ENCODE results near the gene KRT78. TPM values are rescaled to one million over a fixed set of nuclear protein-coding genes. Genes with fewer than 3 reads are reported as not detected.

The KRT78 gene
- total RNA-seq, 6 experiments from 2014 or later = 0.30 TPM; not detected in 5

DNA sequence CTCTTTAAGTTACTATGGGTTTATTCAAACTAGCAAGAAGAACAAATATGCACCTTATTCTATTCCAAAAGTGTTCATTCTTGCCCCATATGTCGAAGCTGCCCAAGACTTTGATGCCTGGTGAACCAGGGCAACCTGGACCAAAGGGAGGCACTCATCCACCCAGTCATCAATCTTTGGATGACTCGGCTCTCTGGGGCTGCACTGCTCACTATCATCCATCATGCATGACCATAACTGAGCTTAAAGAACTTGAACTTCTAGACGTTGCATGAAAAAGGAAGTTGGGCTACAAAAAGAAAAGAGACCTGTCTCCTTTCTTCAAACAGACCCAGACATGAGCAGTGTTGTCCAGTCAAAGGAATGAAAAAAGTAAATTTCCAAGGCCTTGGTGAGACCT lies 36.0 kb downstream of the KRT78 start:
- no peak for DNase-seq
- TF ChIP-seq, protein P1, sequence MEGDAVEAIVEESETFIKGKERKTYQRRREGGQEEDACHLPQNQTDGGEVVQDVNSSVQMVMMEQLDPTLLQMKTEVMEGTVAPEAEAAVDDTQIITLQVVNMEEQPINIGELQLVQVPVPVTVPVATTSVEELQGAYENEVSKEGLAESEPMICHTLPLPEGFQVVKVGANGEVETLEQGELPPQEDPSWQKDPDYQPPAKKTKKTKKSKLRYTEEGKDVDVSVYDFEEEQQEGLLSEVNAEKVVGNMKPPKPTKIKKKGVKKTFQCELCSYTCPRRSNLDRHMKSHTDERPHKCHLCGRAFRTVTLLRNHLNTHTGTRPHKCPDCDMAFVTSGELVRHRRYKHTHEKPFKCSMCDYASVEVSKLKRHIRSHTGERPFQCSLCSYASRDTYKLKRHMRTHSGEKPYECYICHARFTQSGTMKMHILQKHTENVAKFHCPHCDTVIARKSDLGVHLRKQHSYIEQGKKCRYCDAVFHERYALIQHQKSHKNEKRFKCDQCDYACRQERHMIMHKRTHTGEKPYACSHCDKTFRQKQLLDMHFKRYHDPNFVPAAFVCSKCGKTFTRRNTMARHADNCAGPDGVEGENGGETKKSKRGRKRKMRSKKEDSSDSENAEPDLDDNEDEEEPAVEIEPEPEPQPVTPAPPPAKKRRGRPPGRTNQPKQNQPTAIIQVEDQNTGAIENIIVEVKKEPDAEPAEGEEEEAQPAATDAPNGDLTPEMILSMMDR (IDR thresholded peaks at IDR 0.05) = no peak
- H3K9me3 Mint-ChIP-seq = no peaks in the 10 kb centered on the region
- no peak overlapping the region for H3K27ac Mint-ChIP-seq
- peaks cover 9% of the 10 kb centered on the region for H3K4me1 Mint-ChIP-seq (ENCODE audit: low read depth)
- no peaks in the 10 kb centered on the region for H3K36me3 Mint-ChIP-seq (ENCODE audit: low read depth)
- peaks cover 45% of the 10 kb centered on the region for H3K27me3 Mint-ChIP-seq (ENCODE audit: insufficient read depth)
- no peak overlapping the region for H3K4me3 Mint-ChIP-seq

DNA sequence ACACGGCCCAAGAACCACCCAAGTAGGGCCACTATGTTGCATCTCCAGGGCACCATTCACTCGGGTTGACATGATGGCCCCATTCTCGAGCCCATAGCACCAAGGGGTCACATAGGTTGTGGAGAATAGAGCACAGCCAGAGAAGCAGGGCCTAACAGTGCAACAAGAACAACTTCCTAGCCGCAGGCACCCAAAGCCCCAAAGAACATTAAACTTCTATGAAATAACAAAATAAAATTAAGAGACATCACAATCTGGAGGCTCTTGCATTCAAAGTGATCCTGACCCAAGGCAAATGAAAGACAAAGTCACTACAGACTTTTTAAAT lies 36.8 kb downstream of the KRT78 start:
- Mint-ChIP-seq H3K27me3 (ENCODE audit: insufficient read depth) (peaks cover 43% of the 10 kb centered on the region), H3K27ac (no peak overlapping the region), H3K4me3 (no peak overlapping the region), H3K4me1 (ENCODE audit: low read depth) (peaks cover 9% of the 10 kb centered on the region), H3K9me3 (no peaks in the 10 kb centered on the region), H3K36me3 (ENCODE audit: low read depth) (no peaks in the 10 kb centered on the region)
- no peak for DNase-seq
- TF ChIP-seq, protein P1 (IDR thresholded peaks at IDR 0.05) = no peak

DNA sequence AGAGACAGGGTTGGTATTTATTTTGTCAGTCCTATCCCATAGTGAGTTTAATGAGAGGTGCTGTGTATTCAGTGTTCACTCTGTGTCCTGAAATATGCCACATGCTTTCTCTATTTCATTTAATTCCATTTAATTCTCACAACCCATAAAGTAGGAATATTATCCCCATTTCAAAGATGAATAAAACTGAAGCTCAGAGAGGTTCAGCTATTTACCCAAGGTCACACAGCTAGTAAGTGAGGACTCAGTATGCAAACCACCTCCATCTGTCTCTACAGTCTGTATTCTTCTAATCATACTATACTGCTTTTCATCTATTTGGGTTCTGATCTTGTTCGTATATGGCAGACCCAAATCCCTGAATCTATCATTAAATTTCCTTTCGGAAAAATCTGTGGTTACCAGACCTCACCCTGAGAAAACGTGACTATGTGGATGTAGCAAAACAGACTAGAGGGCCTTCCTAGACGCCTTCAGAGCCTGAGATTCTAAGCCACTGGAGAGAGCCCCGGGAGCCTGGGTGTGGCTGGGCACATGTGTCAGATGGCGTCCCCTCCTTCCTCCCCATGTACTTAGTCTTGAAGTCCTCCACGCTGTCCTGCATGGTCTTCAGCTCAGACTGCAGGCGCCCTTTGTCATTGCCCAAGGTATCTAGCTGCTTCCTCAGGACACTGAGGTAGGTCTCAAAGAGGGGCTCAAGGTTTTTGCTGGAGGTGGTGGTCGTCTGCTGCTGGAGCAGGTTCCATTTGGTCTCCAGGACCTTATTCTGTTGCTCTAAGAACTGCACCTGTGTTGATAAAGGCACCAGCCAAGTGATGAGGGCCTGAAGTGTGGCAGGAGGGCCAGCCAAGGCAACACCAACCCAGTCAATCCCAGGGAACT lies 37.4 kb downstream of the KRT78 start:
- Mint-ChIP-seq H3K4me3 (no peak overlapping the region), H3K4me1 (ENCODE audit: low read depth) (peaks cover 9% of the 10 kb centered on the region), H3K27ac (no peak overlapping the region), H3K9me3 (no peaks in the 10 kb centered on the region), H3K36me3 (ENCODE audit: low read depth) (no peaks in the 10 kb centered on the region), H3K27me3 (ENCODE audit: insufficient read depth) (peaks cover 47% of the 10 kb centered on the region)
- no peak for DNase-seq
- TF ChIP-seq, protein P1 (IDR thresholded peaks at IDR 0.05) = no peak

DNA sequence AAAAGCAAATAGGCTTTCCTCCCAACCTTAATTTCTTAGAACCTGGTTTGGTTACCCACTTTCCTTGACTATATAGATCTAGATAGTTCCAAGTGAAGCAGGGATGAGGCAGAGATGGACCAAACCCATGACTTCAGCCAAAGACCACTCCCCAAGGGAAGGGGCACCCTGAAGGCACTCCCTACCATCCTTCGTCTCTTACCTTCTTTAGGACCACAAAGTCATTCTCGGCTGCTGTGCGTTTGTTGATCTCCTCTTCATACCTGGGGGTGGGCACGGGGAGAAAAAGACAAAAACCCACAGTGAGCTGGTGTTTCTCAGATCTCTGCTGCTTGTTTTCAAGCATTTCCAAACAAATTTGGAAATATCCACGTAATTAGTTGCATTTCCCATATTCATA lies 38.2 kb downstream of the KRT78 start:
- H3K36me3 Mint-ChIP-seq (ENCODE audit: low read depth) = no peaks in the 10 kb centered on the region
- H3K4me3 Mint-ChIP-seq = no peak overlapping the region
- TF ChIP-seq, protein P1 (IDR thresholded peaks at IDR 0.05) = no peak
- DNase-seq = no peak
- H3K27ac Mint-ChIP-seq = no peak overlapping the region
- H3K4me1 Mint-ChIP-seq (ENCODE audit: low read depth) = peaks cover 9% of the 10 kb centered on the region
- peaks cover 43% of the 10 kb centered on the region for H3K27me3 Mint-ChIP-seq (ENCODE audit: insufficient read depth)
- no peaks in the 10 kb centered on the region for H3K9me3 Mint-ChIP-seq

DNA sequence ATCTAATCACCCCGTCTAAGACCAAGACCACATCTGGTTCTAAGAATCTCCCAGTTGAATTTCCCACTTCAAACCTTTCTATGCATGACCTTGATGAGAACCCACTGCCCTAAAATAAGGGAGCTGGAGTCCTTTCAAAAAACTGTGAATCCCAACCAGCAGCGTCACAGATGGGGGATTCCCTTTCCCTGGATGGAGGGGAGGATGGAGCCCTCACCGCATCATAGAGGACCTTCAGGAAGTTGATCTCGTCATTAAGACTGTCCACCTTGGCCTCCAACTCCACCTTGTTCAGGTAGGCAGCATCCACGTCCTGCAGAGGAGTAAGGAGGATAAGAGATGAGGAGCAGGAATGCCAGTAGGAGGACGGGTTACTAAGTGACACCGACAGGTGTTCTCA lies 39.6 kb downstream of the KRT78 start:
- H3K36me3 Mint-ChIP-seq (ENCODE audit: low read depth) = no peaks in the 10 kb centered on the region
- no peaks in the 10 kb centered on the region for H3K9me3 Mint-ChIP-seq
- peaks cover 48% of the 10 kb centered on the region for H3K27me3 Mint-ChIP-seq (ENCODE audit: insufficient read depth)
- TF ChIP-seq, protein P1 (IDR thresholded peaks at IDR 0.05) = no peak
- H3K4me1 Mint-ChIP-seq (ENCODE audit: low read depth) = peaks cover 2% of the 10 kb centered on the region
- H3K27ac Mint-ChIP-seq = no peak overlapping the region
- DNase-seq = no peak
- no peak overlapping the region for H3K4me3 Mint-ChIP-seq
